ENCODE results near the gene SLC28A1. TPM values are rescaled to one million over a fixed set of nuclear protein-coding genes. Genes with fewer than 3 reads are reported as not detected.
"Not testable (repeated sequence)": the region's sequence is repeated elsewhere in the genome, so short reads cannot be mapped to it uniquely, and the experiment has no call there.

SLC28A1 gene, protein sequence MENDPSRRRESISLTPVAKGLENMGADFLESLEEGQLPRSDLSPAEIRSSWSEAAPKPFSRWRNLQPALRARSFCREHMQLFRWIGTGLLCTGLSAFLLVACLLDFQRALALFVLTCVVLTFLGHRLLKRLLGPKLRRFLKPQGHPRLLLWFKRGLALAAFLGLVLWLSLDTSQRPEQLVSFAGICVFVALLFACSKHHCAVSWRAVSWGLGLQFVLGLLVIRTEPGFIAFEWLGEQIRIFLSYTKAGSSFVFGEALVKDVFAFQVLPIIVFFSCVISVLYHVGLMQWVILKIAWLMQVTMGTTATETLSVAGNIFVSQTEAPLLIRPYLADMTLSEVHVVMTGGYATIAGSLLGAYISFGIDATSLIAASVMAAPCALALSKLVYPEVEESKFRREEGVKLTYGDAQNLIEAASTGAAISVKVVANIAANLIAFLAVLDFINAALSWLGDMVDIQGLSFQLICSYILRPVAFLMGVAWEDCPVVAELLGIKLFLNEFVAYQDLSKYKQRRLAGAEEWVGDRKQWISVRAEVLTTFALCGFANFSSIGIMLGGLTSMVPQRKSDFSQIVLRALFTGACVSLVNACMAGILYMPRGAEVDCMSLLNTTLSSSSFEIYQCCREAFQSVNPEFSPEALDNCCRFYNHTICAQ
- polyA plus RNA-seq, result under 1 TPM in 2 of 3 donors, not detected in 1; 0.02 to 0.34 TPM

GRCh38 chr15:84883916-84884781, at the start of gene SLC28A1:
Gene SLC28A1, plus strand, starts transcription at chr15:84884662. Its CDS starts 3,099 bp downstream, at chr15:84887761.
- H3K27ac ChIP-seq (ENCODE audit: low read depth, low read length), result no peak within 1 kb of the TSS
- 70 to 86% (median 86%) methylated on average over 11 of the region's 11 CpGs for WGBS, 3 donors

- 88 to 96% (median 93%) methylated on average over 5 of the region's 5 CpGs for WGBS, 3 donors
- no peak overlapping the region for H3K27ac ChIP-seq (ENCODE audit: low read depth, low read length)
Observed at GRCh38 chr15:84834969-84835368, 49.5 kb upstream of the SLC28A1 start.

DNA sequence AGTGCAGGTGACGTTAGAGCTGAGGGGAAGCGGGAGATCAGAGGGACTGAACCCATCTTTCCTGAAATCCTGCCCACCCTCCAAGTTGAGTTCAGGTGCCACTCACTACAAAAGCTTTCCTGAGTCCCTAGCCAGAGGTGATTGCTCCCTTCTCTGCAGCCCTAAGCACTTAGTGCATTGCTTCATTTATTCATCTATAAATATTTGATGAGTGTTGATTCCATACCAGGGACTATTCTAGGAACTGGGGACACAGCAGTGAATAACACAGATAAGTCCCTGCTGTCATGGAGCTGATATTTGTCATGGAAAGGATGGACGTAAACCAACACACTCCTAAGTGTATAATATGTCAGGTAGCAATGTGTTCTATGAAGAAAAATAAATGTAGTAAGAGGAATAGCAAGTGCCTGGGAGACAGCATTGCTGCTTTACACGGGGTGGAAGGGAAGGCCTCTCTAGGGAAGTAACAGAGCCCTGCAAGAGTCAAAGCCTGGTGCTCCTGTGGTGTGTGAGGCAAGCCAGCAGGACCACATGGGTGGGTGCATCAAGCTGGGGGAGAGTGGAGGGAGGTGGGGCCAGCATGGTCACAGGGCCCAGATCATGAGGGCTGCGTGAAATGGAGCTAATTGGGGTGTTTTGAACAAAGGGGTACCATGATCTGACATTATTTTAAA, 48.7 kb upstream of the SLC28A1 start:
- no peak overlapping the region for H3K27ac ChIP-seq (ENCODE audit: low read depth, low read length)

GRCh38 chr15:84836844-84837243, 47.6 kb upstream of the SLC28A1 start:
- no peak overlapping the region for H3K27ac ChIP-seq (ENCODE audit: low read depth, low read length)
- 62 to 100% (median 71%) methylated on average over 1 of the region's 1 CpG for WGBS, 3 donors

More for the DNA sequence above, 48.7 kb upstream of the SLC28A1 start:
- 69 to 84% (median 73%) methylated on average over 5 of the region's 5 CpGs for WGBS, 3 donors

GRCh38 chr15:84839714-84840113, 44.7 kb upstream of the SLC28A1 start:
- 97 to 98% (median 97%) methylated on average over 23 of the region's 23 CpGs for WGBS, 3 donors
- H3K27ac ChIP-seq (ENCODE audit: low read depth, low read length), result no peak overlapping the region

- 85 to 90% (median 86%) methylated on average over 10 of the region's 10 CpGs for WGBS, 3 donors
- H3K27ac ChIP-seq (ENCODE audit: low read depth, low read length), result no peak overlapping the region
Observed at GRCh38 chr15:84840255-84840654, 44.2 kb upstream of the SLC28A1 start.

- H3K27ac ChIP-seq (ENCODE audit: low read depth, low read length), result no peak overlapping the region
- 49 to 81% (median 71%) methylated on average over 12 of the region's 12 CpGs for WGBS, 3 donors
Observed at GRCh38 chr15:84840741-84841429, 43.6 kb upstream of the SLC28A1 start.

DNA sequence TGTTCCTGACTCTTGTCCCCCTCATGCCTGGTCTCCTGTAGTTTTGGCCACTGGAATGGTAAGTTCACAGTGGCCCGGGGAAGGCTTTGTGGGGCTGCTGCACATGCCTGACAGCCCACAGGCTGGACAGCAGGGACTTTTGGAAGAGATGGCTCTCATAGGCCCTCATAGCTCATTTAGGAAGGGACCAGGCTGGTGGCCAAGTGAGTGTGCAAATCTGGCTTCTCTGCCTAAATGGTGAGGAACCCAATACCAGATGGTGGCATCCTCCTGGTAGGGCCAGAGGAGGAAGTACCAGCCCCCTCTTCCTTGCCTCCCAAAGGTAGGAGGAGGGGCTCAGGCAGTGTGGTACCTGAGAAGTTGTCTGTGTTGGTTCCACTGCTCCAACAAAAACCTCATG, 41.7 kb upstream of the SLC28A1 start:
- H3K27ac ChIP-seq (ENCODE audit: low read depth, low read length), result no peak overlapping the region
- WGBS, 3 donors, result 94 to 100% (median 95%) methylated on average over 1 of the region's 1 CpG

GRCh38 chr15:84844964-84845363, 39.5 kb upstream of the SLC28A1 start:
- 27 to 78% (median 69%) methylated on average over 2 of the region's 2 CpGs for WGBS, 3 donors
- H3K27ac ChIP-seq (ENCODE audit: low read depth, low read length), result no peak overlapping the region

- H3K27ac ChIP-seq (ENCODE audit: low read depth, low read length), result not testable (repeated sequence)
- WGBS, 3 donors, result 60 to 81% (median 71%) methylated on average over 7 of the region's 7 CpGs
Observed at GRCh38 chr15:84845631-84846030, 38.8 kb upstream of the SLC28A1 start.

- 93 to 100% (median 98%) methylated on average over 1 of the region's 1 CpG for WGBS, 3 donors
- no peak overlapping the region for H3K27ac ChIP-seq (ENCODE audit: low read depth, low read length)
Observed at GRCh38 chr15:84846269-84846668, 38.2 kb upstream of the SLC28A1 start.

DNA sequence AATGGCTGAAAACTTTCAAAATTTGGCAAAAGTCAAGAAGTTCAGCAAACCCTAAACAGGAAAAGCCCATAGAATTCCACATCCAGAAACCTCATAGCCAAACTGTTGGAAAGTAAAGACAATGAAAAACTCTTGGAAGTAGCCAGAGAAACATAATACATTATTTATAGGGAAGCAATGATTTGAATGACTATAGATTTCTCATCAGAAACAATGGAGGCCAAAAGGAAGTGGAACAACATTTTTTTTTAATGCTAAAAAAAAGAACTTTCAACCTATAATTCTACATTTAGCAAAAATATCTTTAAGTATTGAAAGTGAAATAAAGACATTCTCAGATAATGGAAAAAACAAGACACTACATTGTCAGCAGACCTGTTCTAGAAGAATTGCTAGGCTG, 37.1 kb upstream of the SLC28A1 start:
- no peak overlapping the region for H3K27ac ChIP-seq (ENCODE audit: low read depth, low read length)

GRCh38 chr15:84852212-84852611, 32.2 kb upstream of the SLC28A1 start:
- WGBS, 3 donors, result 72 to 96% (median 91%) methylated on average over 5 of the region's 5 CpGs
- no peak overlapping the region for H3K27ac ChIP-seq (ENCODE audit: low read depth, low read length)

- WGBS, 3 donors, result 80 to 81% (median 80%) methylated on average over 9 of the region's 9 CpGs
- no peak overlapping the region for H3K27ac ChIP-seq (ENCODE audit: low read depth, low read length)
Observed at GRCh38 chr15:84855136-84855535, 29.3 kb upstream of the SLC28A1 start.

DNA sequence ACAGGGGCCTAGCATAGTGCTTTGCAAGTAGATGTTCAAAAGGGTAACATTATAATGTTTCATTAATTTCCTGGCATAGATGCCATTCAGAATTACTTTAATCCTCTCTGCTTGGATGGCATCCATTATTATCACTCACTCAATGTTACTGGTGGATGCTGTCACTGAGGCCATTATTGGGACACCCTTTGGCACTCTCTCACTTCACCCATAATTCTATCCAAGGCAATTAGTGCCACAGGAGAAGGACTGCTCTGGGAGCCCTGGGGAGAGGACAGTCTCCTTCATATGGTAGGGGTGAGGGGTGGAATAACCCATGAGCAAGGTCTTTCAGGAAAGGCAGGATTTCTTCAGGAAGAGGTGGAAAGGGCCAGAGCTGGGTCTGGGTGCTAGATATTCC, 28.7 kb upstream of the SLC28A1 start:
- H3K27ac ChIP-seq (ENCODE audit: low read depth, low read length), result no peak overlapping the region

GRCh38 chr15:84856731-84857417, 27.6 kb upstream of the SLC28A1 start:
- H3K27ac ChIP-seq (ENCODE audit: low read depth, low read length), result no peak overlapping the region
- 94 to 96% (median 95%) methylated on average over 13 to 16 of the region's 16 CpGs for WGBS, 3 donors

DNA sequence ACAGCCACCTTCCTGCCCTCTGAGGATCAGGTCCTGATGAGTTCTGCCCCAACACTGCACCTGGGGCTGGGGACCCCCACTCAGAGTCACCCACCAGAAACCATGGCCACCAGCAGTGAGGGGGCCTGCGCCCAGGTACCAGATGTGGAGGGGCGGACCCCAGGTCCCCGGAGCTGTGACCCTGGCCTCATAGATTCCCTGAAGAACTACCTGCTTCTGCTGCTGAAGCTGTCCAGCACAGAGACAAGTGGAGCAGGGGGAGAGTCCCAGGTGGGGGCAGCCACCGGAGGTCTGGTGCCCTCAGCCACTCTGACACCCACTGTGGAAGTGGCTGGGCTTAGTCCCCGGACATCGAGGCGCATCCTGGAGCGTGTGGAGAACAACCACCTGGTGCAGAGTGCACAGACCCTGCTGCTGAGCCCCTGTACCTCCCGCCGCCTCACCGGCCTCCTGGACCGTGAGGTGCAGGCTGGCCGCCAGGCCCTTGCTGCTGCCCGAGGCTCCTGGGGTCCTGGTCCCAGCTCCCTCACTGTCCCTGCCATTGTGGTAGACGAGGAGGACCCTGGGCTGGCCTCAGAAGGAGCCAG, 27.0 kb upstream of the SLC28A1 start:
- WGBS, 3 donors, result 96 to 98% (median 97%) methylated on average over 15 of the region's 15 CpGs
- no peak overlapping the region for H3K27ac ChIP-seq (ENCODE audit: low read depth, low read length)

Data from adipose tissue (tissue), 3 donors.